Measurements from ENCODE around the gene DOLK. TPM values are rescaled to one million over a fixed set of nuclear protein-coding genes. Genes with fewer than 3 reads are reported as not detected.

The DOLK gene
- total RNA-seq, 1 donor from 2014 or later: 19.8 TPM

DNA sequence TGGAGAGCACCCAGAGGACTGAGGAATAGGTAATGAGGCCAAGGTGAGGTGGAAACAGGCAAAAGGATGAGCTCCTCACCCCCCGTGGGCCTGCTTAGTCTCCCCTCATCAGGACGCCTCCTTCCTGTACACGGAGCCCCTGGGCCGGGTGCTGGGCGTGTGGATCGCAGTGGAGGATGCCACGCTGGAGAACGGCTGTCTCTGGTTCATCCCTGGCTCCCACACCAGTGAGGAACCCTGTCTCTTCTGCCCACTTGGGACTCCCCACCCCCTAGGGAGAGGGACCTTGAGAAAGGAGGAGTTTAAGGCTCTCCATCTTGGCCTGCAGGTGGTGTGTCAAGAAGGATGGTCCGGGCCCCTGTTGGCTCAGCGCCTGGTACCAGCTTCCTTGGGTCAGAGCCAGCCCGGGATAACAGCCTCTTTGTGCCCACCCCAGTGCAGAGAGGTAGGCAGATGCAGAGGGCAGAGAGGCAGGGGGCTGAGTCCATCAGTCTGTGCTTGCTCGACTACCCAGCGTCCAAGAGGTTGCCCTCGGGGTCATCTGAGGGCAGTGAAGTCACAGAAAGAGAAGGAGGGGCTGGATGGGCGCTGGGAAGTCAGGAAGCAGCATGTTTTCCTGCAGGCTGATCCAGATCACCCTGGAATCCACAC is 7.0 kb downstream of the DOLK start:
- Histone ChIP-seq H3K27me3 (ENCODE audit: insufficient read depth, low read length) (no peaks in the 10 kb centered on the region), H4K20me1 (ENCODE audit: insufficient read depth, low read length) (peaks cover 6% of the 10 kb centered on the region), H3K9ac (ENCODE audit: low read length) (no peak overlapping the region), H3K4me1 (ENCODE audit: insufficient read depth, low read length) (no peaks in the 10 kb centered on the region), H3K4me2 (ENCODE audit: low read length) (no peak overlapping the region), H3K4me3 (ENCODE audit: insufficient read depth, low read depth, low read length) (no peak overlapping the region), H3K36me3 (ENCODE audit: insufficient read depth, low read length) (no peaks in the 10 kb centered on the region), H3K27ac (ENCODE audit: low read depth, low read length) (no peak overlapping the region), H3K79me2 (ENCODE audit: insufficient read depth, low read length) (peaks cover 3% of the 10 kb centered on the region), H3K9me3 (ENCODE audit: insufficient read depth, low read depth, low read length) (no peaks in the 10 kb centered on the region), H2AFZ (ENCODE audit: low read depth, low read length) (no peak overlapping the region)
- Mint-ChIP-seq H3K4me1 (ENCODE audit: low read depth, unreplicated experiment) (peaks cover 5% of the 10 kb centered on the region), H3K27ac (ENCODE audit: unreplicated experiment) (no peak overlapping the region), H3K27me3 (ENCODE audit: low read depth, unreplicated experiment) (no peaks in the 10 kb centered on the region), H3K4me3 (ENCODE audit: unreplicated experiment) (no peak overlapping the region), H3K9me3 (ENCODE audit: unreplicated experiment) (no peaks in the 10 kb centered on the region), H3K36me3 (ENCODE audit: low read depth, unreplicated experiment) (peaks cover 5% of the 10 kb centered on the region)
- no peak for FAIRE-seq
- DNase-seq (ENCODE audit: low read depth): no peak
- no peak for TF ChIP-seq EZH2 (IDR thresholded peaks at IDR 0.05; ENCODE audit: insufficient read depth, low read length)
- TF ChIP-seq, protein P1, sequence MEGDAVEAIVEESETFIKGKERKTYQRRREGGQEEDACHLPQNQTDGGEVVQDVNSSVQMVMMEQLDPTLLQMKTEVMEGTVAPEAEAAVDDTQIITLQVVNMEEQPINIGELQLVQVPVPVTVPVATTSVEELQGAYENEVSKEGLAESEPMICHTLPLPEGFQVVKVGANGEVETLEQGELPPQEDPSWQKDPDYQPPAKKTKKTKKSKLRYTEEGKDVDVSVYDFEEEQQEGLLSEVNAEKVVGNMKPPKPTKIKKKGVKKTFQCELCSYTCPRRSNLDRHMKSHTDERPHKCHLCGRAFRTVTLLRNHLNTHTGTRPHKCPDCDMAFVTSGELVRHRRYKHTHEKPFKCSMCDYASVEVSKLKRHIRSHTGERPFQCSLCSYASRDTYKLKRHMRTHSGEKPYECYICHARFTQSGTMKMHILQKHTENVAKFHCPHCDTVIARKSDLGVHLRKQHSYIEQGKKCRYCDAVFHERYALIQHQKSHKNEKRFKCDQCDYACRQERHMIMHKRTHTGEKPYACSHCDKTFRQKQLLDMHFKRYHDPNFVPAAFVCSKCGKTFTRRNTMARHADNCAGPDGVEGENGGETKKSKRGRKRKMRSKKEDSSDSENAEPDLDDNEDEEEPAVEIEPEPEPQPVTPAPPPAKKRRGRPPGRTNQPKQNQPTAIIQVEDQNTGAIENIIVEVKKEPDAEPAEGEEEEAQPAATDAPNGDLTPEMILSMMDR (IDR thresholded peaks at IDR 0.05; ENCODE audit: insufficient read depth, low read depth, low read length): no peak

DNA sequence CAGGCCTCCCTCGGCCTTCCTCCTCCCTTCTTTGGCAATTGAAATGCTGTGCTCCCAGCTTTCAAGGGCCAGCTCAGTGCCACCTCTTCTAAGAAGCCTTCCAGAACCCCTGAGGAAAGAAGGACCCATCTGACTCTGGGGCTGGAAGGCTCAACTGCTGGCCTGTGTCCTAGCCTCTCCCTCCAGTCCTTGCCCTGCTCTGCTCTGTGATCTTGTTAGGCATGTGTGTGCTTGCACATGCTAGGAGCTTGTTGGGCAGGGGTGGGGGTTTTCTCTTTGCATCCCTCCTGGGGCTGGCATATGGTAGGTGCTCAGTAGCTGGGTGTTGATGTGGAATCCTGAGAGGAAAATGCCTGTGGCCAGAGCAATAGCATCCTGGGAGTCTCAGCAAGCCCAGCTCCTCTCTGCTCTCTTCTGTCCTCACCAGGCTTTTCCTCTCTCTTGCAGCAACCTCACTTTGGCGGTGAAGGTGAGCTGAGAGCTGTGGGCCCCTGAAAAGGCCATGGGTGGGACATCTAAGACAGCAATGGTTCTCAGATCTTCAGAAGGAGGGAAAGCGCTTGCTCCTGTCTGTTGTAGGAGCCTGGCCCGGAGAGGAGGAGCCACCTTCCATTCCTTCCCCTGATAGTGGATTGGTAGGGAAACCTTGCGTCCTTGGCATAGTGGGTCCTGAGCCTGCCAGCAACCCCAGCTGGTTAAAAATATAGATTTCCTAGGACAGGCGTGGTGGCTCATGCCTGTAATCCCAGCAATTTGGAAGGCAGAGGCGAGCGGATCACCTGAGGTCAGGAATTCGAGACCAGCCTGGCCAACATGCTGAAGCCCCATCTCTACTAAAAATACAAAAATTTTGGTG is 9.9 kb downstream of the DOLK start:
- H2AFZ ChIP-seq (ENCODE audit: low read depth, low read length): peak overlapping the region; percentile 17
- H3K36me3 Mint-ChIP-seq (ENCODE audit: low read depth, unreplicated experiment): peaks cover 2% of the 10 kb centered on the region
- H3K27me3 Mint-ChIP-seq (ENCODE audit: low read depth, unreplicated experiment): no peaks in the 10 kb centered on the region
- H3K27ac ChIP-seq (ENCODE audit: low read depth, low read length): no peak overlapping the region
- DNase-seq (ENCODE audit: low read depth) (no peak), FAIRE-seq (no peak)
- no peaks in the 10 kb centered on the region for H3K9me3 ChIP-seq (ENCODE audit: insufficient read depth, low read depth, low read length)
- TF ChIP-seq EZH2 (IDR thresholded peaks at IDR 0.05; ENCODE audit: insufficient read depth, low read length): no peak
- TF ChIP-seq, protein P1 (IDR thresholded peaks at IDR 0.05; ENCODE audit: insufficient read depth, low read depth, low read length): no peak
- no peak overlapping the region for H3K4me3 Mint-ChIP-seq (ENCODE audit: unreplicated experiment)
- no peaks in the 10 kb centered on the region for H3K79me2 ChIP-seq (ENCODE audit: insufficient read depth, low read length)
- no peaks in the 10 kb centered on the region for H4K20me1 ChIP-seq (ENCODE audit: insufficient read depth, low read length)
- no peak overlapping the region for H3K4me3 ChIP-seq (ENCODE audit: insufficient read depth, low read depth, low read length)
- no peaks in the 10 kb centered on the region for H3K27me3 ChIP-seq (ENCODE audit: insufficient read depth, low read length)
- no peaks in the 10 kb centered on the region for H3K9me3 Mint-ChIP-seq (ENCODE audit: unreplicated experiment)
- no peak overlapping the region for H3K27ac Mint-ChIP-seq (ENCODE audit: unreplicated experiment)
- H3K4me1 Mint-ChIP-seq (ENCODE audit: low read depth, unreplicated experiment): peaks cover 2% of the 10 kb centered on the region
- no peaks in the 10 kb centered on the region for H3K36me3 ChIP-seq (ENCODE audit: insufficient read depth, low read length)
- no peaks in the 10 kb centered on the region for H3K4me1 ChIP-seq (ENCODE audit: insufficient read depth, low read length)
- H3K4me2 ChIP-seq (ENCODE audit: low read length): no peak overlapping the region
- H3K9ac ChIP-seq (ENCODE audit: low read length): no peak overlapping the region

Measured in astrocyte (in vitro differentiated cells and primary cell).